GM21390 (cell line): Measurements from ENCODE around the gene CRB3.

Experiments
- ATAC-seq: cut with Tn5 transposase; IDR thresholded peaks from one replicate; pipeline ENCODE4 v1.9.1; 2021; ENCODE audit not compliant: unreplicated experiment

Gene CRB3

DNA sequence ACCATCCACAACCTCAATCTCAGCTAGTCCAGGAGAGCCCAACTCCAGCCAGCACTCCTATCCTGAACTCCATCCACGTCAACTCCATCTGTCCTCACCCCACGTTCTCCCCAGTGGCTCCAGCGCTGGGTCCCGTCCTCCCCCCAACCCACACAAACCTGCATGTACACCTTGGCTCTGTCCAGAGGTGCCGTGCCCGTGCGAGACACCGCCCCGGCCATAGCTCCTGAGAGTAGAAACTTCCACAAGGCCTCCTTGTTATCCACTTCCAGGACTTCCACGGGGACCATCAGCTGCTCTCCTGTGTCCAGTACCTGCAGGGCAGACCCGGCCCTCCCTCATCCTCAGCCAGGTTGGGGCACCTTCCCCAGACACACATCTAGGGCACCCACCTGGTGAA lies 32.2 kb upstream of the CRB3 start:
- ATAC-seq, result no peak

DNA sequence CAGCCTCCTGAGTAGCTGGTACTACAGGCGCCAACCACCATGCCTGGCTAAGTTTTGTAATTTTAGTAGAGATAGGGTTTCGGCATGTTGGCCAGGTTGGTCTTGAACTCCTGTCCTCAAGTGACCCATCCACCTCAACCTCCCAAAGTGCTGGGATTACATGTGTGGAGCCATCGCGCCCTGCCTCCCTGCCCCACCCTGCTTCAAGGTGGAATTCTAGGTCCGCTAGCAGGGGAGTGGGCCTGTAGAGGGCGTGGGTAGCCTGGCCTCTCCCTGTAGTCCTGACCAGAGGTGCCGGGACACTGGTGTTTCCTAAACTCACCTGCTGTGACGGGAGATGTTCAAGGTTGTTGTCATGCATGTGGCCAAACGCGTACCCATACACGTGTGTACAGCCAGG lies 30.9 kb upstream of the CRB3 start:
- ATAC-seq, result no peak

DNA sequence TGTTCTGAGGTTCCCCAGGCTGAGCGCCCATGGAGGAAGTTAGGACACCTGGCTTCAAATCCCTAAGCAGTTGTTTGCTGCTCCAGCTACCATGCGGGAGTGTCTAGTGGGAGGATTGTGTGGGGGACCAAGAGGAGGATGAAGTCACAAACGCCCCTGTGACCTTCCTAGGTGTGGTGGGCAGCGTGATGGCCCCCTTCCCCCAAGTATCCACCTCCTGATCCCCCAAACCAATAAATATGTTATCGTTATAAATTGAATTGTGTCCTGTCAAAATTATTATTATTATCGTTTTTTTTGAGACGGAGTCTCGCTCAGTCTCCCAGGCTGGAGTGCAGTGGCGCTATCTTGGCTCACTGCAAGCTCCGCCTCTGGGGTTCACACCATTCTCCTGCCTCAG lies 30.4 kb upstream of the CRB3 start, which contains the start of gene SLC25A41:
SLC25A41 (minus strand) TSS at position 101 of the 400 bp plus-strand sequence; CDS start at position 31, 70 bp downstream.
- ATAC-seq, result no peak

DNA sequence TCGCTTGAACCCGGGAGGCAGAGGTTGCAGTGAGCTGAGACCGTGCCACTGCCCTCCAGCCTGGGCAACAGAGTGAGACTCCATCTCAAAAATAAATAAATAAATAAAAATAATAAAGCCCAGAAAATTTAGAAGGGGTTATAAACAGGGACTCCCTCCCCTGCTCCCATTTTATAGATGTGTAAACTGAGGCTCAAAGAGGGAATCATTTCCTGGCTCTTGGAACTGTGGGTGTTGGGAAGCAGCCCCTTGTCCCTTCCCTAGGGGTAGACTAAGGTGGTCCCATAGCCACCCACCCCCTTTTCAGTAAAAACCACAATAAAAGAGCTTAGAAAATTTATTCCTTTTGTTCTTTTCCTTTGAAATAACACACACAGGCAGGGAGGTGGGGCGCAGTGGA lies 24.3 kb upstream of the CRB3 start:
- no peak for ATAC-seq

GRCh38 chr19:6440905-6441304 lies 23.2 kb upstream of the CRB3 start:
- no peak for ATAC-seq

DNA sequence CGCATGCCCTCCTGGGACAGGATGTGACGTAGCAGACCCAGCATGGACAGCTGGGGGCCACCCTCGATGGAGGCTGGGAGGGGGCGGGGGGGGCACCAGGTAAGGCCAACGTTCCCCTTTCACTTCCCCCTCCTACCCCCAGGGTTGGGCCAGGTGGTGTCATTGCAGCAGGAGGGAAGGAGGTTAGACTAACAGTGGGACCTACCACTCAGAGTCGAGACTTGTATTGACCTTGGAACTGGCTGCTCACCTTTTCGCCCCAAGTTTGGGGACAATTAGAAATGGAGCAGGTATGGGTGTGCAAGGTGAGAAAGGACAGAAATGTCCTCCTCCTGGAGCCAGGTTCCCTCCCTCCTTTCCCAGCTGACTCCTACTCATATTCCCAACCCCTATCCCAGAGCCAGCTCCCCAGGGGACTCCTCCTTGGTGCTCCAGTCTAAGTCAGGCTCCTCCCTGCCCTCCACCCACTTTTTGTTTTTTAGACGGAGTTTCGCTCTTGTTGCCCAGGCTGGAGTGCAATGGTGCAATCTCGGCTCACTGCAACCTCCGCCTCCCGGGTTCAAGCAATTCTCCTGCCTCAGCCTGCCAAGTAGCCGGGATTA lies 21.9 kb upstream of the CRB3 start:
- no peak for ATAC-seq

GRCh38 chr19:6443986-6444385 lies 20.1 kb upstream of the CRB3 start:
- ATAC-seq, result no peak

DNA sequence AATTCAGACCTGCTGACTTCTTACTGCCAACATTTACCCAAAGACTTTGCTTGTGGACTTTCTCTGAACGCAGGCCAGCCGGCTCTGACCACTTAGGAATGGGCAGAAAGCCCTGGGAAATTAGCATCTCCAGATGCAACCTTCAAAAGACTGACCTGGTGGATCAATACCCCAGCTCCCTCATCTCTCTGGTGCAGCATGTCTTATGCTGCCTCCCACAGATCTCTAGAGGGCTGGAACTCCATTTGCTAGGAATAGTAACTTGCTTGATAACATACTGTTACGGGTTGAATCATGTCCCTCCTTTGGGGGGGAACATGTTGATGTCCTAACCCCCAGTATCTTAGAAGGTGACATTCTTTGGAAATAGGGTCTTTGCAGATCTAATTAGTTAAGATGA lies 17.6 kb upstream of the CRB3 start:
- no peak for ATAC-seq

- no peak for ATAC-seq
These were observed 16.0 kb upstream of the CRB3 start for GRCh38 chr19:6448045-6448444.

- no peak for ATAC-seq
These were observed 13.9 kb upstream of the CRB3 start for GRCh38 chr19:6450166-6450565.

DNA sequence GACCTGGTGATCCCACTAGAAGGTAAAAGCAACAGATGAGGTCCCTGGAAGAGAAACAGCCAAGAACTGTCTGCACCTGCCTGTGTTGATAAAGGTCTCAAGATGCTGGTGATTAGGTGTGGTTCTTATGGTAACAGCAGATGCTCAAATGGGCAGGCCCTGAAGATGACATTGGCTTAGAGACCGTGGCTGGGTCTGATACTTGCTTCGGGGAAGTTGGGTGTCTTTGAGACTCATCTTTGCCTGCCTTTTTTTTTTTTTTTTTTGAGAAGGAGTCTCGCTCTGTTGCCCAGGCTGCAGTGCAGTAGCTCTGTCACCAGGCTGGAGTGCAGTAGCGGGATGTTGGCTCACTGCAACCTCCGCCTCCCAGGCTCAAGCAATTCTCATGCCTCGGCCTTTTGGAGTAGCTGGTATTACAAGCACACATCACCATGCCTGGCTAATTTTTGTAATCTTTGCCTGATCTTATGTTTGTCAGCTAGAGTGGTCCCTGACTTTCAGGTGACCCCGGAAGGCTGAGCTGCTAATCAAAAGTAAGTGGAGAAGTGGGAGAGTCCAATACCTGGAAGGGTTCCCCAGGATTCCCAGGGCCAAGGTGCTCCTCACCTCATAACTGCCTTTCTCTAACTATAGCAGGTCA lies 12.4 kb upstream of the CRB3 start:
- ATAC-seq, result no peak

GRCh38 chr19:6452223-6452614 lies 11.9 kb upstream of the CRB3 start:
- no peak for ATAC-seq

GRCh38 chr19:6452899-6453298 lies 11.2 kb upstream of the CRB3 start:
- ATAC-seq, result no peak

DNA sequence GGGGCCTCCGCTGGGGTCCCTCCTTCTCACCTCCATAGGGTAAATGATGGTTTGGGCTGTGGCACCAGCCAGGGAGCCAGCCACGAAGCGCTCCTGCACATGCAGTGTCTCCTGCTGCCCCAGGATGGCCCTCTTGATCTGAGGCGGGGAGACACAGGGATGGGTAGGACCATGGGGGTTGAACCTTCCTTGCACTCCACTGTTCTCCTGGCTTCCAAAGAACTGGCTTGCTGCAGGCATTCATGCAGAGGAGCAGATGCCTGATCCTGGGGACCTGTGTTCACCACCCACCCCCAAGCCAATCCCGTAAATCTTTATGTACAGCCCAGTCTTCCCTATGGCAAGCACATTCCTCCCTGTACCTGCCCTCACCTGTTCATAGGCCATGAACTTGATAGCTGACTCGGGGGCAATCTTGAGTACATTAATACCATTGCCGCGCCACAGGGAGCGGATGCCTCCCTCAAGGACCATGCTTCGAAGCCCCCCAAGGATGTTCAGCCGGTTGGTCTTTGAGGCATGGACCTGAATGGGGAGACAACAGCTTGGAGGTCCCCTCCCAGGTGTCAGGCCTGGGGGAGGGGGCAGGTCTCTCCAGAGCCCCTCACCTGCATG lies 10.0 kb upstream of the CRB3 start:
- no peak for ATAC-seq

DNA sequence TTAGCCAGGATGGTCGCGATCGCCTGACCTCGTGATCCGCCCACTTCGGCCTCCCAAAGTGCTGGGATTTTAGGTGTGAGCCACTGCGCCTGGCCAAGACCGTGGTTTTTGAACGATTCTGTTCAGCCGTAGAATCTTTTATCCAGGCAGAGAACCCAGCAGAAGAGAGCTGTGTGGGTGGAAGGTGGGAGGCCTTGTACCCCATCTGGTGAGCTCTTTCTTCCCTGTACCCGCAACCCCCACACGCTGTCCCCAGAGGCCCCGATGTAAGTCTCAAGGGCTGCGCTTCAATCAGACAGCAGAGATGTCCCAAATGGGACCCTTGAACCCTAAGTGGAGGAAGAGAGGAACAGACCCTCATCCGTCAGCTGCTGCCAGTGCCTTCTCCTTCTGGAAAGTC lies 8.1 kb upstream of the CRB3 start:
- ATAC-seq, result no peak

DNA sequence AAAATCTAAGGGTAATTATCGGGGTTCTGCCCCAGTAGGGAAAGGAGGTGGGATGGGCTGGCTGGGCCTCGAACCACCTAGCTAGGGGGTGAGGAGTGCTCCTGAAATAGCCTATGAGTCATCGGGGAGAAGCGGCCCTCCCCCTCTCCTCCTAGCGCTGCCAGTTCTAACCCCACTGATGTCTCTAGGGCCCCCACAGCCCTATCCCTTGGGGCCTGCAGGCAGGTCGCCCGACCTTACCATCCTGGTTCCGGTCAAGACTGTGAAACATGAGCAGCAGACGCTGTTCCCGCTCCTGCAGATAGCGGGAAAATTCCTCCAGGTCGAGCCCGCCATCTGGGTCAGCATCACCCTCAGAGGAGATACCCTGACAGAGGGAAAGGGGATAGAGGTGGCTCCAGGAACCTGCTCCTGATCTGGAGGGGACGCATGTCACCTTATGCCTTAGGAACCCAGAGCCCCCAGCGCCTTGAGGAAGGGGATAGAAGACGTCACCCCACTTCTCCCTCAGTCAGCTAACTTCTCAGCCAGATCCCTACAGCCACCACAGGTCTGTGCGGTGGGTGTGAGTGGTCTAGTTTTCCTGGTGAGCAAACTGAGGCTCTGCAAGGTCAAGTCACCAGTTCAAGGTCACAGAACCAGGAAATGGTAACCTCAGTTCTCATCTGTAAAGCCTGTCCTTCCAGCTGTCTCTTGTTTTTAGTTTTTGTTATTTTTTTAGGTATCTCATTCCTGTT lies 5.9 kb upstream of the CRB3 start:
- ATAC-seq, result no peak

DNA sequence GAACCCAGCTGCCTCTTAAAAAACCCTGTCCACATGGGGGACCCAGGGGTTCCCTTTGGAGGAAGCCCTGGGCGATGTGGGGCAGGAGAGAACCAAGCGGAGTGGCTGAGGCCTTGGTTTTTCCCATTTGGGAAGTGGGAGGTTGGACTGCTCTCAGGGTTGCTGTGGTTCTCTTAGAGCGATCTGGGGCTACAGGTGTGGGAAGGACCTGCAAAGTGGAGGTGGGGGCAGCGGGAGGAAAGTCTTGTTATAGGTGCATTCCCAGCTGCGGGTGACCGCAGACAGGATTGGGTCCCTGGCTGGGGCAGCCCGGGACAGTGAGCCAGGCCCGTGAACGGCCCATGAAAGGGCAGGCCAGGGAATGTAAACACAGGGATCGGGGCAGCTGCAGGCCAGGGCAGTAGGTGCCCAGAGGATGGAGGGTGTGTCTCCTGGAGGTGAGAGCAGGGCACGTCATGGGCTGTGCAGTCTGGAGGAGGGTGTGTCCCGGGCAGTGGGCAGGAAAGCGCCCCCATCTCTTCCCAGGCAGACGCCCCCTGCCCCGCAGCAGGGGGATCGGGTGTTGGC lies 5.3 kb upstream of the CRB3 start:
- no peak for ATAC-seq

GRCh38 chr19:6459262-6460098 lies 4.6 kb upstream of the CRB3 start, which contains the start of gene SLC25A23:
Gene SLC25A23, minus strand, starts transcription at chr19:6459792. Its CDS starts 164 bp downstream, at chr19:6459628.
- ATAC-seq, result peak; percentile 37

DNA sequence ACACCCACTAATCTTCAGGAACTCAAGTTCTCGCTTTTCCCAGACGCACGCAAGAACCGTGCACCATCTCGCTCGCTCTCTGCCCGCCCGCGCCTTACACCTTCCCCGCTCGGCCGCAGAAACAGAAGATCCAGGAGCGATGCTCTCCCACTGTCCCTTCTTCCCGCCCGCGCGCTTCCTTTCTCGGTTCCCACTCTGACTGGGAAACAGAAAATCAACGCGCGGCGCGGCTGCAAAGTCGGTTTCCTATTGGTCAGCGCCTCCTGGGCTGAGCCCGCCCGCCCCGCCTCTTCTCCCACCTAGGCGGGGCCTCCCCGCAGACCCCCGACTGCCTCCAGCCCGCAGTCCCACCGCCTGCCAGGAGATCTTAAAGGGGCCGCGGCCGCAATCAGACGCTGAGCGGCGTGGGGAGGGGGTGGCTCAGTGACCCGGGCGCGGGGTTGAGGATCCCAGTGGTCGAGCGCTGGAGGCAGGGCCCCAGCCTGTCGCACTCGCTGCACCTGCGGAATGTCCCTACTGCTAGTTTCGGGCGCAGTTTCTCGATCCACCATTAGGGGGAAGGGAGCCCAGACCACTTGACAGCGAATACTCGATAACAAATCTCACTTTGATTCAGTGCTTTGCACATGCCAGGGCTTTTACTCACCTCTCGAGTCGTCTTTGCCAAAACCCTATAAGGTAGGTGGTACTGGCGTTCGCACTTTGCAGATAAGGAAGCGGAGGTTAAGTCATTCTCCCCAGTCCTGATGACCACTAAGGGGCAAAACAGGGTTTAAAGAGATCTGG lies 3.8 kb upstream of the CRB3 start:
- ATAC-seq, result peak; percentile 71

- ATAC-seq, result no peak
These were observed 935 bp downstream of the CRB3 start for GRCh38 chr19:6465006-6465405.
